Panc1 (cell line): ENCODE data around the gene PRR14L. TPM values are rescaled to one million over a fixed set of nuclear protein-coding genes. Genes with fewer than 3 reads are reported as not detected.

Experiments used
- ATAC-seq: fragments of 200-7000 bp; cut with Tn5 transposase; 2 replicates; pipeline ENCODE4 v1.9.1; 2020; ENCODE audit warnings: mild to moderate bottlenecking, moderate library complexity
- BruUV-seq: library from RNA; stranded (reverse); fragments of 400-500 nt; replicated peaks from 2 replicates; lab custom pipeline; 2021; lab: Mats Ljungman, UMichigan
- CTCF ChIA-PET: fragments of 300-600 bp; sonication (Branson Sonifier 250); formaldehyde crosslinking; loops from one replicate; lab custom pipeline; 2022; ENCODE audit warnings: antibody characterized with exemption; lab: Charles Lee
- POLR2A ChIA-PET: fragments of 300-600 bp; sonication (Branson Sonifier 250); formaldehyde crosslinking; loops from one replicate; lab custom pipeline; 2022; ENCODE audit warnings: antibody characterized with exemption; lab: Charles Lee
- DNase-seq: peaks from one replicate; pipeline ENCODE4 v3.0.0-alpha.2; 2010; ENCODE audit warnings: low read depth, low spot score
- H3K27ac ChIP-seq: 2 replicates; pipeline ENCODE4 v1.5.1; 2011; ENCODE audit warnings: mild to moderate bottlenecking, low read length, inconsistent platforms
- H3K27me3 ChIP-seq: fragments of 200-500 bp; sonication (Bioruptor generic); 2 replicates; pipeline ENCODE4 v1.6.0; 2014; ENCODE audit warnings: low read length, inconsistent platforms; ENCODE audit not compliant: control insufficient read depth, insufficient read depth
- H3K36me3 ChIP-seq: fragments of 200-500 bp; sonication (Bioruptor generic); 2 replicates; pipeline ENCODE4 v1.5.1; 2014; ENCODE audit warnings: inconsistent platforms, mild to moderate bottlenecking, low read length, moderate library complexity; ENCODE audit not compliant: control insufficient read depth, insufficient read depth
- H3K4me1 ChIP-seq: 2 replicates; pipeline ENCODE4 v1.5.1; 2011; ENCODE audit warnings: inconsistent platforms, mild to moderate bottlenecking, low read length, moderate library complexity; ENCODE audit not compliant: control insufficient read depth, insufficient read depth
- H3K4me3 ChIP-seq, 2 experiments: 2 replicates each; pipeline ENCODE4 v1.5.1; 2011 to 2012; ENCODE audit warnings: low read depth in 2 of 2, low read length in 2 of 2, mild to moderate bottlenecking in 2 of 2, inconsistent platforms in 1 of 2, moderate library complexity in 1 of 2
- H3K9me3 ChIP-seq: fragments of 200-500 bp; sonication (Bioruptor generic); 2 replicates; pipeline ENCODE4 v1.5.1; 2014; ENCODE audit warnings: low read depth, mild to moderate bottlenecking, inconsistent platforms, low read length, moderate library complexity; ENCODE audit not compliant: control insufficient read depth, insufficient read depth
- CTCF ChIP-seq: fragments of 450-650 bp; IDR thresholded peaks from 2 replicates; pipeline ENCODE4 v1.5.1; 2017; ENCODE audit warnings: mild to moderate bottlenecking
- POLR2AphosphoS5 ChIP-seq: IDR thresholded peaks from 2 replicates; pipeline ENCODE4 v1.6.1; 2012; ENCODE audit warnings: mild to moderate bottlenecking, low read depth, low read length, moderate library complexity
- REST ChIP-seq, 2 experiments: IDR thresholded peaks; 2 replicates each; pipeline ENCODE4 v1.6.1; 2011 to 2012; ENCODE audit warnings: low read depth in 2 of 2, control low read depth in 1 of 2, low read length in 1 of 2, mild to moderate bottlenecking in 1 of 2, moderate library complexity in 1 of 2; ENCODE audit not compliant: insufficient read depth in 1 of 2
- SIN3A ChIP-seq: IDR thresholded peaks from 2 replicates; pipeline ENCODE4 v1.6.1; 2012; ENCODE audit warnings: low read depth, mild to moderate bottlenecking, low read length, moderate library complexity, borderline replicate concordance; ENCODE audit not compliant: insufficient read depth
- TCF7L2 ChIP-seq: IDR thresholded peaks from 2 replicates; pipeline ENCODE4 v1.6.1; 2011; ENCODE audit warnings: mild to moderate bottlenecking, low read depth, low read length, inconsistent platforms
- in situ Hi-C: cut with HindIII; loops from 2 replicates; pipeline ENCODE4 v1.10.0; 2016; ENCODE audit warnings: low sequenced_read_pairs, low pct_unique_long_range_greater_than_20kb
- intact Hi-C: fragments of 100-400 bp; cut with micrococcal nuclease; formaldehyde crosslinking; loops from one replicate; pipeline ENCODE4 v1.10.0; 2022; ENCODE audit not compliant: unreplicated experiment
- total RNA-seq: library from RNA; stranded (reverse); gene quantifications from one replicate; pipeline ENCODE4 v1.2.1, GENCODE V29; 2021; ENCODE audit not compliant: unreplicated experiment

Gene PRR14L
- total RNA-seq, 1 experiment from 2014 or later, result 45.7 TPM

- TF ChIP-seq REST (IDR thresholded peaks at IDR 0.05; ENCODE audit: insufficient read depth in 1 of 2, low read depth in 2 of 2, low read length in 1 of 2) (no peak), POLR2AphosphoS5 (no peak), TCF7L2 (no peak), SIN3A (no peak), CTCF (no peak)
These were observed 21.1 kb downstream of the PRR14L start for GRCh38 chr22:31728857-31729256.

GRCh38 chr22:31726692-31727091 lies 23.2 kb downstream of the PRR14L start:
- DNase-seq, result no peak
- H3K36me3 ChIP-seq, result no peaks in the 10 kb centered on the region
- POLR2A ChIA-PET, result no interaction called here
- no peak for ATAC-seq
- H3K27me3 ChIP-seq, result no peaks in the 10 kb centered on the region
- no peaks in the 10 kb centered on the region for H3K9me3 ChIP-seq
- intact Hi-C loops (no loop called here), in situ Hi-C loops (no loop called here)
- H3K4me1 ChIP-seq, result no peaks in the 10 kb centered on the region
- no peak overlapping the region for H3K27ac ChIP-seq
- TF ChIP-seq CTCF (no peak), SIN3A (no peak), REST (IDR thresholded peaks at IDR 0.05; ENCODE audit: insufficient read depth in 1 of 2, low read depth in 2 of 2, low read length in 1 of 2) (no peak), TCF7L2 (no peak), POLR2AphosphoS5 (no peak)
- H3K4me3 ChIP-seq, result no peak overlapping the region
- CTCF ChIA-PET, result no interaction called here
- BruUV-seq, result no TSS peak

More at GRCh38 chr22:31728857-31729256, 21.1 kb downstream of the PRR14L start:
- DNase-seq (no peak), ATAC-seq (no peak)
- intact Hi-C loops (no loop called here), in situ Hi-C loops (no loop called here)
- no TSS peak for BruUV-seq
- Histone ChIP-seq H3K9me3 (no peaks in the 10 kb centered on the region), H3K4me3 (no peak overlapping the region), H3K4me1 (no peaks in the 10 kb centered on the region), H3K27me3 (no peaks in the 10 kb centered on the region), H3K27ac (no peak overlapping the region), H3K36me3 (no peaks in the 10 kb centered on the region)
- ChIA-PET CTCF (no interaction called here), POLR2A (no interaction called here)
